Right atrium auricular region (tissue), 2 donors: ENCODE results near the gene BZW1. TPM values are rescaled to one million over a fixed set of nuclear protein-coding genes. Genes with fewer than 3 reads are reported as not detected.

Experiments used
- DNase-seq: peaks from one replicate; pipeline ENCODE4 v3.0.0-alpha.2; 2019; ENCODE audit warnings: low spot score
- H3K27ac ChIP-seq, 2 donors: fragments of 200-600 bp; sonication (generic); 1 replicate in 1 of 2; 2 replicates in 1 of 2; pipeline ENCODE4 v1.5.1; 2016 to 2019
- H3K27me3 ChIP-seq, 2 donors: fragments of 200-600 bp; sonication (generic); one replicate each; pipeline versions ENCODE4 v1.5.1 to v1.6.0; 2017 to 2019
- H3K36me3 ChIP-seq: fragments of 200-600 bp; sonication (generic); one replicate; pipeline ENCODE4 v1.5.1; 2016
- H3K4me1 ChIP-seq, 2 donors: fragments of 200-600 bp; sonication (generic); one replicate each; pipeline versions ENCODE4 v1.5.1 to v1.6.0; 2017 to 2019
- H3K4me3 ChIP-seq, 2 donors: fragments of 200-600 bp; sonication (generic); 1 replicate in 1 of 2; 2 replicates in 1 of 2; pipeline ENCODE4 v1.5.1; 2017 to 2019; ENCODE audit warnings: mild to moderate bottlenecking in 1 of 2, moderate library complexity in 1 of 2
- H3K9me3 ChIP-seq, 2 donors: fragments of 200-600 bp; sonication (generic); one replicate each; pipeline ENCODE4 v1.5.1; 2019
- CTCF ChIP-seq, 2 donors: fragments of 200-600 bp; sonication (generic); IDR thresholded peaks; one replicate each; pipeline ENCODE4 v1.5.1; 2019; ENCODE audit warnings: antibody characterized with exemption in 2 of 2
- total RNA-seq, 2 donors: library from RNA; depleted of rRNA; stranded (reverse); fragments of >200 nt; gene quantifications; one replicate each; pipeline ENCODE4 v1.1.0, GENCODE V29; 2016

Gene BZW1
- total RNA-seq, 2 donors from 2014 or later = 58.0 to 131 TPM

- Histone ChIP-seq H3K9me3 (no peaks in the 10 kb centered on the region), H3K4me3 (no peak overlapping the region), H3K27ac (no peak overlapping the region), H3K36me3 (no peaks in the 10 kb centered on the region), H3K4me1 (no peaks in the 10 kb centered on the region), H3K27me3 (no peaks in the 10 kb centered on the region)
- no peak for DNase-seq
- TF ChIP-seq CTCF (IDR thresholded peaks at IDR 0.05) = no peak
Measured at GRCh38 chr2:200828104-200828503, 16.4 kb downstream of the BZW1 start.

GRCh38 chr2:200828572-200829257, 17.0 kb downstream of the BZW1 start:
- TF ChIP-seq CTCF (IDR thresholded peaks at IDR 0.05) = no peak
- no peak for DNase-seq
- Histone ChIP-seq H3K4me3 (no peak overlapping the region), H3K4me1 (no peaks in the 10 kb centered on the region), H3K27me3 (no peaks in the 10 kb centered on the region), H3K27ac (no peak overlapping the region), H3K36me3 (no peaks in the 10 kb centered on the region), H3K9me3 (no peaks in the 10 kb centered on the region)

- H3K9me3 ChIP-seq = no peaks in the 10 kb centered on the region
- no peaks in the 10 kb centered on the region for H3K4me1 ChIP-seq
- DNase-seq = no peak
- H3K36me3 ChIP-seq = no peaks in the 10 kb centered on the region
- H3K27me3 ChIP-seq = no peaks in the 10 kb centered on the region
- no peak for TF ChIP-seq CTCF (IDR thresholded peaks at IDR 0.05)
- H3K4me3 ChIP-seq = no peak overlapping the region
- no peak overlapping the region for H3K27ac ChIP-seq
Measured at GRCh38 chr2:200829258-200829655, 17.5 kb downstream of the BZW1 start.

- peaks cover 0 to 25% of the 10 kb centered on the region in 2 donors for H3K9me3 ChIP-seq
- H3K4me3 ChIP-seq = no peak overlapping the region
- no peak overlapping the region for H3K27ac ChIP-seq
- H3K36me3 ChIP-seq = no peaks in the 10 kb centered on the region
- no peak for DNase-seq
- no peaks in the 10 kb centered on the region for H3K27me3 ChIP-seq
- TF ChIP-seq CTCF (IDR thresholded peaks at IDR 0.05) = no peak
- H3K4me1 ChIP-seq = no peaks in the 10 kb centered on the region
Measured at GRCh38 chr2:200834701-200835100, 23.0 kb downstream of the BZW1 start.

GRCh38 chr2:200839513-200839912, 27.8 kb downstream of the BZW1 start:
- DNase-seq = no peak
- no peak for TF ChIP-seq CTCF (IDR thresholded peaks at IDR 0.05)
- no peak overlapping the region for H3K4me3 ChIP-seq
- H3K9me3 ChIP-seq = peaks cover 0 to 25% of the 10 kb centered on the region in 2 donors
- H3K27me3 ChIP-seq = no peaks in the 10 kb centered on the region
- no peaks in the 10 kb centered on the region for H3K36me3 ChIP-seq
- H3K27ac ChIP-seq = no peak overlapping the region
- no peaks in the 10 kb centered on the region for H3K4me1 ChIP-seq
